Left colon (tissue), 2 donors: Measurements from ENCODE around the gene HOMER3. TPM values are rescaled to one million over a fixed set of nuclear protein-coding genes. Genes with fewer than 3 reads are reported as not detected.
"Not testable (repeated sequence)": the region's sequence is repeated elsewhere in the genome, so short reads cannot be mapped to it uniquely, and the experiment has no call there.

Source experiments
- ATAC-seq: fragments of 200-7000 bp; cut with Tn5 transposase; one replicate; pipeline ENCODE4 v1.9.1; 2020; ENCODE audit warnings: mild to moderate bottlenecking, moderate library complexity
- DNase-seq, 2 donors: peaks; one replicate each; pipeline ENCODE4 v3.0.0-alpha.2; 2020
- intact Hi-C, 2 donors: fragments of 100-400 bp; cut with DNase I in 1 of 2; cut with micrococcal nuclease in 1 of 2; formaldehyde crosslinking; loops; one replicate each; pipeline versions ENCODE4 v1.11.2 to v1.14.0; 2022; cut with DNase I, micrococcal nuclease
- total RNA-seq, 2 donors: library from RNA; stranded (reverse); fragmentation: NEBNext Ultra II Directional; extraction: Animal tissue kit (Norgen Biotek cat#: 25700); gene quantifications; one replicate each; pipeline ENCODE4 v1.2.1, GENCODE V29; 2021
- donor health status: DM: no; HTN: no; CAD: no.
- donor health status: DM: yes; HTN: yes; CAD: no.

The HOMER3 gene
- total RNA-seq, 2 donors from 2014 or later: 3.9 to 7.9 TPM

GRCh38 chr19:18931316-18932162 lies 9.5 kb downstream of the HOMER3 start:
- ATAC-seq (no peak), DNase-seq (no peak)
- intact Hi-C loops: no loop called here

DNA sequence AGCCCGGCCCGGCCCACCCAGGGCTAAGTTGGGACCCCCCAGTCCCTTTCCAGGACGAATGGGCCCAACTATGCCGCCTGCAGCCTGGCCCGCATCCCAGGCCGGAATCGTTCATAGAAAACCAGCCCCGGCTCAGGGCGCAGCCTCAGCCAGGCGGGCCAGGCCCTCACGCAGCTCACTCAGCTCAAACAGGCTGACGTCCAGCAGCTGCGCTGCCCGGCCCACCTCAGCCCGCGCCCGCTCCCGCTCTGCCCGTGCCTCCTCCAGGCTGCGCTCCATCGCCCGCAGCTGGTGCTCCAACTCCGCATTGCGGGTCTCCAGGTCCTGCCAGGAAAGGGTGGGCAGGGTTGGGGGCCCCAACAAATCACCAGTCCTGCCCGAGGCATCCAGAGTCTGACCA lies 11.7 kb downstream of the HOMER3 start:
- DNase-seq: no peak
- intact Hi-C loops: no loop called here
- ATAC-seq: no peak

- DNase-seq (no peak), ATAC-seq (no peak)
- intact Hi-C loops: no loop called here
Observed at GRCh38 chr19:18928018-18928805, 12.8 kb downstream of the HOMER3 start.

DNA sequence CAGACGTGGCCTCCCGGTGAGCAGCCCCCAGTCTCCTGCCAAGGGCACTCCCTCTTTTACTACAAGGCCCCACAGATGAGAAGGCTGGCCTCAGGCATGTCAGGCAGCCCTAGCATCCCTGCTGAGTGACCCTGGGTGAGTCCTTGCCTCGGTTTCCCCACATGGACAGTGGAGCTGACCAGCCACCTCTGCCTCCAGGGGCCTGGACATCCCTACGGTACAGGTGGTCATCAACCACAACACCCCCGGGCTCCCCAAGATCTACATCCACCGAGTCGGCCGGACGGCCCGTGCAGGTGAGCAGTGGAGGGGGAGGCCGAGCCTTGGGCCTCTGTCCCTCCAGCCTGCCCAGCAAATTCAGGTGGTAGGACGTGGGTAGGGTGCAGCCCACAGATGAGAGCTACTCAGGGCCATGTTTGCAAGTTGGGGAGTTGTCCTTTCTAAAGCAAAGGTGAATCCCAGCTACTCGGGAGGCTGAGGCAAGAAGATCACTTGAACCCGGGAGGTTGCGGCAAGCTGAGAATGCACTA lies 16.3 kb downstream of the HOMER3 start:
- intact Hi-C loops: no loop called here
- DNase-seq (peak in 1 of 2 donors; percentile 22), ATAC-seq (no peak)

- intact Hi-C loops: no loop called here
- DNase-seq (no peak), ATAC-seq (no peak)
Observed at GRCh38 chr19:18922228-18922985, 18.6 kb downstream of the HOMER3 start.

GRCh38 chr19:18921593-18921992 lies 19.4 kb downstream of the HOMER3 start:
- intact Hi-C loops: no loop called here
- DNase-seq (no peak), ATAC-seq (no peak)

DNA sequence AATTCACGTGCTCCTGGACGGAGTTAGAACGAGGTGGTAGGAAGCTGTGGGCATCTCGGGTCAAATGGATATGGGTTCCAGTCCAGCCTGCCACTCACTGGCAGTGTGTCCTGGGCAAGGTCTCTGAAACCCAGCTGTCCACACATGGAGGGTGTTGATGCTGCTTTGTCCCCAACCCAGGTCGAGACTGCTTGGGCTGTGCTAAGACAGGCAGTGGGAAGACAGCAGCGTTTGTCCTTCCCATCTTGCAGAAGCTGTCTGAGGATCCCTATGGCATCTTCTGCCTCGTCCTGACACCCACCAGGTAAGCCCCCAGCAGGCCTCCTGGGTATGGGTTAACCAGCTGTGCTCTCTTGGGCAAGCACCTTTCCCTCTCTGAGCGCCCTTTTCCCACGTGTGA lies 20.6 kb downstream of the HOMER3 start:
- no peak for DNase-seq
- intact Hi-C loops: no loop called here
- ATAC-seq: no peak

DNA sequence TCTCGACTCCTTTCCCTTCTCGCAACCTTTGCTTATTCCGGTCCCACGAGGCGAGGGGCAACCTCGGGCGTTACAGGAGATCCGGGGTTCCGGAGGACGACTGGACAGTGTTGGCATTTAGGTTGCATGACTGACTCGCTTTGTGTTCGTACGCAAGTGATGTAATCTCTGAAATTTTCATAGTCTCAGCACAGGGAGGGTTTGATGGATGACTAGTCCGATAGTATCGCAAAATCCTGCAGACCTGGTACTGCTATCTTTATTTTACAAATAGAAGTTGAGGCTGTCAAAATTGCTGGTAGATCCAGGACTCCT lies 21.2 kb downstream of the HOMER3 start:
- intact Hi-C loops: no loop called here
- no peak for DNase-seq
- ATAC-seq: no peak

DNA sequence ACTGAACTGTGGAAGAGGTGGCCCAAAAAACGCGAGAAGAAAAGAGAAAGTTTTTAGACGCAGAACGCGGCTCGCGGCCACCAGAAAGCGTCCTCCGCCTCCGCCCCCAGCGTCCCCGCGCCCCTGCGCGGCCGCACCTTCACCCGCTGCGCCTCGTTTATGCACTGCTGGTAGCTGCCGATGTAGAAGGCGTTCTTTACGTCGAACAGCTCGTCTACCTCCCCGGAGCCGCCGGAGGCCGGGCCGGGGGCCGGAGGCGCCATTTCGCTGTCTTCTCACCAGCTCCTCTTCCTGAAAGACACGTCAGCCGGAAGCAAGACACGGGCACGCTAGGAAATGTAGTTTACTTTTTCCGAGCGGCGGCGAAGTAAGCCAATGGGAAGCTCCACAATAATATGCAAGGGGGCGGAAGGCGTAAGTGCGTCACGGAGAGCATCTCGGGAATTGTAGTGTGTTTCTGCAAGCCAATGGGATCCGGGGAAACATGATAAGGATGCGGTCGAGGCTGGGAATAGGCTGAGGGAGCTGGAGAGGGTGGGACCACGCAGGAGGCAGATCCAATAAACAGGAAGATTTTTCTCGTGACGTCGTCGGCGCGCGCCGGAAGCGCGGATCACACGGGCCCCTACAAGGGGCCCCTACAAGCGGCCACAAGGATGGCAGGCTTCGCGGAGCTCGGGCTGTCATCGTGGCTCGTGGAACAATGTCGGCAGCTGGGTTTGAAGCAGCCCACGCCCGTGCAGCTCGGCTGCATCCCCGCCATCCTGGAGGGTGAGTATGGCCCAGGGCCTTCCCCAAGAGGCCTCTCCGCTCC lies 21.7 kb downstream of the HOMER3 start, which contains the start of the genes COPE and DDX49:
COPE (minus strand) TSS at position 302 of the 814 bp plus-strand sequence; CDS start at position 263, 39 bp downstream.
DDX49 (plus strand) TSS at position 630 of the 814 bp plus-strand sequence; CDS start at position 657, 27 bp downstream.
- intact Hi-C loops: no loop called here
- ATAC-seq: peak; percentile 95
- peak; percentile 96 to 99 for DNase-seq

DNA sequence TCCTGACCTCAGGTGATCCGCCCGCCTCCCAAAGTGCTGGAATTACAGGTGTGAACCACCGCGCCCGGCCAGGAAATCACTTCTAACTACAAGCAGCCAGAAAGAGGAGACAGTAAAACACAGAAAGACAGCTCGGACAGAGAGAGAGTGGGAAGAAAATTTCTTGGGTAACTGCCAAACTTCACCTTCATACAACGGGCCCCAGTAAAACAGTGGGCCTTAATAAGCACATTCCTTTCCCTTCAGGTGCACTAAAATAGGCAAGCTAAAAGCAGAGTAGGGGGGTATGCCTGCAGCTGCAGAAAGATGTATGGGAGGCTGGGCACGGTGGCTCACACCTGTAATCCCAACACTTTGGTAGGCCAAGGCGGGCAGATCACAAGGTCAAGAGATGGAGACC lies 23.4 kb downstream of the HOMER3 start:
- DNase-seq, ATAC-seq, intact Hi-C loops: not testable (repeated sequence)

- intact Hi-C loops: no loop called here
- ATAC-seq (no peak), DNase-seq (peak in 1 of 2 donors; percentile 51)
Observed at GRCh38 chr19:18915639-18916038, 25.4 kb downstream of the HOMER3 start.

DNA sequence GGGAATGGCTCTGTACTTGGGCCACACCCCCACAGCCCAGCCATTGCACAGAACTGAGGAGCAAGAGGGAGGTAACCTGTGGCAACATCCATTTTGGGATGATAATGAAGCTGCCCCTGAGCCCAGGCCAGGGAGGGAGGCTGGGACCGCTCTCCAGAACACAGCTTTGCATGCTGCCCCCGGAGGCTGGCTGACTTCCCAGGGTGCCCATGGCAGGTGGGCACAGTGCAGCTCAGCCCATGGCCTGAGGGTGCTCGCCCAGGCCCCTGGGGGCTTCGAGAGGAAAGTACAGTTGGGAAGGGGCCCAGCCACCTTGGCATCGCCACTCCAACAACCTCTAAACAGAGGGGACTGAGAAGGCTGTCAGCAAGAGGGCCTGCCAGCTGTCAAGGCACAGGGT lies 27.6 kb downstream of the HOMER3 start:
- intact Hi-C loops: no loop called here
- DNase-seq (no peak), ATAC-seq (no peak)

DNA sequence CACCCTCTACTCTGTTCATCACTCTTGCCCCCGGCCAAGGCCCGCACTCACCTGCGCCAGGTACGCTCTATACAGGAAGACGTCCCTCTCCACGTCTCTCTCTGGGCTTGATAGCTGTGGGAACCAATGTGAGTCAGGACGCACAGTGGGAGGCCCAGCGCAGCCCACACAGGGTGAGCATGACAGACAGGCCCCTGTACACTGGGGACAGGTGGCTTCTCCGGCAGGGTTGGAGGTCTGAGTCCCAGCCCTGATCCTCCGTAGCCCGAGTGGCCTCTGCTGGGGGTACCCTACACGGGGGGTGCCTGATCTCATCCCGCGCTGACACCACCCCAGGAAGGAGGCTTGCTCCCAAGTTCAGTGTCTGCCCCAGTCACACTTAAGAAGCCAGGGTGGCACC lies 28.1 kb downstream of the HOMER3 start:
- intact Hi-C loops: no loop called here
- no peak for ATAC-seq
- no peak for DNase-seq

- ATAC-seq (no peak), DNase-seq (no peak)
- intact Hi-C loops: no loop called here
Observed at GRCh38 chr19:18910801-18911436, 30.1 kb downstream of the HOMER3 start.

DNA sequence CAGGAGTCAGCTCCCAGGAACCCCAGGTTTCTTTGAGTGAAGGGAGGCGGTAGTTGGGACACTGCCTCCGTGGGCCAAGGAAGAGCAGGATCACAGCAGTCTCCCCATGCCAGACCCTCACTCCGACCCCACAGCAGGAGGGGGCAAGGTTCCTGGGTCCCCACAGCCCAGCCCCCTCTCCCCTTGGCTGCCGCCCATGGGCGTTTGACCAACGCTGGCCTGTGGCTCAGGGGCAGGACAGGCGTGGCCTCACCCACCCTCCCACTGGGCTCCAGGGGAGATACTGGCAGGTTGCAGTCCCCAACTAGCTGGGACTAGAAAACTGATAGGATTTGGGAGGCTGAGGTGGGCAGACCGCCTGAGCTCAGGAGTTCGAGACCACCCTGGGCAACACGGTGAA lies 31.0 kb downstream of the HOMER3 start:
- ATAC-seq (no peak), DNase-seq (no peak)
- intact Hi-C loops: no loop called here

GRCh38 chr19:18908917-18909619 lies 31.9 kb downstream of the HOMER3 start:
- ATAC-seq (no peak), DNase-seq (no peak)
- intact Hi-C loops: no loop called here
